ENCODE results near the gene STYX. TPM values are rescaled to one million over a fixed set of nuclear protein-coding genes. Genes with fewer than 3 reads are reported as not detected.

The STYX gene
- total and polyA plus RNA-seq, 2 of the 8 experiments (the other 6 are each of a cell fraction or from before 2014, with no cell fraction given): 8.3 to 29.0 TPM

DNA sequence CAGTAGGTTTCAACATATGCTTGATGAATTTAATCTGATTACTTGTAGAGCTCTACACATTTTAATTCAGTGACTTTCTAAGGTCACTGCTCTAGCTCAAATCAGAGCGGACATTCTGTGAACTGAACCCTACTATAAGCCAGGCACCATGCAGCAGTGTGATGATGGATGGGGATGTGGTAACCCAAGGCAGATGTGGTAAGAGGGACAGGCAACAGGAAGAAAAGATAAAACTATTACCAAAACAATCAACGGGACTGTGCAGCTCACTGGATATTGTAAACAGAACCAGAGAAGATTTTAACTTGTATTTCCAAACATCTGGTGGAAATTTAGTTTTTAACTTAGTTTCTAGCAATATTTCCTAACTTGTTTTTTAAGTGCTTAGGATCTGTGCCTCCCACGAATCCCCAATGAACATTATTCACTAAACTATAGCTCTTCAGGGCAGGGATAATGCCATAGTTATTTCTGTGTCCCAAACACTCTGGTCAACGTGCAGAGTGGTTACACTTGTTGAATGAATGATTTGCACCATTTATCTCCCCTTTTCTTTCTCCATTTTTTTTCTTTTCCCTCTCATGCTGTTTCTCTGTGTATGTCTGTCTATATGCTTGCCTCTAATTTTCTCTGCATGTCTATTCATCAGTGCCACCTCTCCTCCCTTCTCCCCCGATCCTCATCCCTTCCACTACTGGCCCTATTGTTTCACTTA lies 37.6 kb upstream of the STYX start (continued):
- TF ChIP-seq SIX5 (IDR thresholded peaks at IDR 0.05; ENCODE audit: low read depth, low read length): no peak
- TF ChIP-seq KDM4A (IDR thresholded peaks at IDR 0.05; ENCODE audit: low read depth, low read length, severe bottlenecking): no peak

Measured in H1 (cell line).